ENCODE data around the gene LHPP.

Gene LHPP

GRCh38 chr10:124535731-124536495, 74.3 kb downstream of the LHPP start:
- no peak for TF ChIP-seq PPARA (CRISPR knock-in tag; IDR thresholded peaks at IDR 0.05; ENCODE audit: borderline replicate concordance)
- no peak for TF ChIP-seq CSDC2 (CRISPR knock-in tag; IDR thresholded peaks at IDR 0.05)
- TF ChIP-seq ZC3H10 (CRISPR knock-in tag; IDR thresholded peaks at IDR 0.05) = no peak
- no peak for ATAC-seq

- no peak for ATAC-seq
- TF ChIP-seq ZNF70 (CRISPR knock-in tag; IDR thresholded peaks at IDR 0.05) (no peak), TSHZ2 (CRISPR knock-in tag; IDR thresholded peaks at IDR 0.05) (no peak), ZNF565 (CRISPR knock-in tag; conservative IDR thresholded peaks at IDR 0.05; ENCODE audit: low read depth) (no peak), PPARA (CRISPR knock-in tag; IDR thresholded peaks at IDR 0.05; ENCODE audit: borderline replicate concordance) (no peak), SNAI2 (CRISPR knock-in tag; IDR thresholded peaks at IDR 0.05) (no peak), ZFP30 (CRISPR knock-in tag; IDR thresholded peaks at IDR 0.05) (no peak), CSRNP3 (CRISPR knock-in tag; IDR thresholded peaks at IDR 0.05) (no peak), POU6F1 (CRISPR knock-in tag; IDR thresholded peaks at IDR 0.05; ENCODE audit: borderline replicate concordance, low read depth) (no peak), RARB (CRISPR knock-in tag; IDR thresholded peaks at IDR 0.05) (no peak), ZFP3 (CRISPR knock-in tag; IDR thresholded peaks at IDR 0.05) (no peak), TOX (CRISPR knock-in tag; IDR thresholded peaks at IDR 0.05; ENCODE audit: borderline replicate concordance) (no peak), PATZ1 (CRISPR knock-in tag; IDR thresholded peaks at IDR 0.05; ENCODE audit: borderline replicate concordance) (no peak), ISL1 (CRISPR knock-in tag; IDR thresholded peaks at IDR 0.05) (no peak), ESRRG (CRISPR knock-in tag; IDR thresholded peaks at IDR 0.05) (no peak), ZNF8 (CRISPR knock-in tag; IDR thresholded peaks at IDR 0.05) (no peak), TCF4 (CRISPR knock-in tag; IDR thresholded peaks at IDR 0.05; ENCODE audit: borderline replicate concordance) (no peak), ZC3H10 (CRISPR knock-in tag; IDR thresholded peaks at IDR 0.05) (no peak), CREB5 (CRISPR knock-in tag; IDR thresholded peaks at IDR 0.05; ENCODE audit: low read depth) (no peak)
Observed at GRCh38 chr10:124536496-124537050, 75.0 kb downstream of the LHPP start.

GRCh38 chr10:124537166-124537725, 75.6 kb downstream of the LHPP start:
- no peak for ATAC-seq
- no peak for TF ChIP-seq ZFP30 (CRISPR knock-in tag; IDR thresholded peaks at IDR 0.05)
- no peak for TF ChIP-seq ZNF8 (CRISPR knock-in tag; IDR thresholded peaks at IDR 0.05)
- TF ChIP-seq TSHZ2 (CRISPR knock-in tag; IDR thresholded peaks at IDR 0.05) = no peak
- no peak for TF ChIP-seq OSR1 (CRISPR knock-in tag; IDR thresholded peaks at IDR 0.05)
- no peak for TF ChIP-seq RARB (CRISPR knock-in tag; IDR thresholded peaks at IDR 0.05)
- TF ChIP-seq ISL1 (CRISPR knock-in tag; IDR thresholded peaks at IDR 0.05) = no peak
- TF ChIP-seq PATZ1 (CRISPR knock-in tag; IDR thresholded peaks at IDR 0.05; ENCODE audit: borderline replicate concordance) = no peak

Measured in SK-N-SH treated with all-trans-retinoic acid at 6 μM for 48 hours (cell line).